H1 (cell line): ENCODE results near the gene NR5A2. TPM values are rescaled to one million over a fixed set of nuclear protein-coding genes. Genes with fewer than 3 reads are reported as not detected.

Experiments
- CTCF ChIA-PET: fragments of 300-600 bp; sonication (Branson Sonifier 250); formaldehyde crosslinking; loops from one replicate; lab custom pipeline; 2021; ENCODE audit not compliant: partially characterized antibody; lab: Charles Lee
- POLR2A ChIA-PET: fragments of 300-600 bp; sonication (Branson Sonifier 250); formaldehyde crosslinking; loops from one replicate; lab custom pipeline; 2021; ENCODE audit warnings: inconsistent platforms; ENCODE audit not compliant: partially characterized antibody; lab: Charles Lee
- DNase-seq, 2 experiments: peaks; one replicate each; pipeline versions ENCODE4 v3.0.0 to v3.0.0-alpha.2; 2010 to 2022; ENCODE audit warnings: low spot score in 2 of 2, low read depth in 1 of 2, mixed read lengths in 1 of 2
- FAIRE-seq: peaks from 2 replicates; lab custom pipeline; 2011; peaks lifted over from hg19 to GRCh38; lab: Jason Lieb, UNC
- H2AFZ ChIP-seq: 2 replicates; pipeline ENCODE4 v1.8.1; 2012; ENCODE audit warnings: low read length, inconsistent platforms
- H2AK5ac ChIP-seq: 2 replicates; pipeline ENCODE4 v1.6.1; 2013; ENCODE audit warnings: low read depth, low read length
- H2BK120ac ChIP-seq: replicated peaks from 2 replicates; pipeline ENCODE3; 2013; ENCODE audit warnings: low read depth, low read length, inconsistent platforms
- H2BK12ac ChIP-seq: 2 replicates; pipeline ENCODE4 v1.6.1; 2013; ENCODE audit warnings: low read depth, low read length
- H2BK15ac ChIP-seq: 2 replicates; pipeline ENCODE4 v1.6.1; 2013; ENCODE audit warnings: low read length
- H2BK20ac ChIP-seq: 2 replicates; pipeline ENCODE4 v1.6.1; 2013; ENCODE audit warnings: low read length
- H2BK5ac ChIP-seq: 2 replicates; pipeline ENCODE4 v1.6.1; 2013; ENCODE audit warnings: low read depth, low read length
- H3K14ac ChIP-seq: 2 replicates; pipeline ENCODE4 v1.6.1; 2013; ENCODE audit warnings: inconsistent platforms; ENCODE audit not compliant: insufficient read length
- H3K18ac ChIP-seq: 2 replicates; pipeline ENCODE4 v1.6.1; 2013; ENCODE audit warnings: low read length; ENCODE audit errors: extremely low read depth
- H3K23ac ChIP-seq: 2 replicates; pipeline ENCODE4 v1.6.1; 2013; ENCODE audit warnings: inconsistent platforms; ENCODE audit not compliant: insufficient read length
- H3K23me2 ChIP-seq: 2 replicates; pipeline ENCODE4 v1.6.1; 2013; ENCODE audit warnings: low read depth, low read length
- H3K27ac ChIP-seq: 2 replicates; pipeline ENCODE4 v1.6.1; 2011; ENCODE audit warnings: low read depth, low read length, inconsistent platforms
- H3K27me3 ChIP-seq, 4 experiments: replicated peaks in 1 of 4; 1 replicate in 1 of 4; 2 replicates in 3 of 4; pipeline versions ENCODE4 v1.6.1 to v1.8.1; 2011 to 2013; ENCODE audit warnings: low read length in 3 of 4, mild to moderate bottlenecking in 3 of 4, inconsistent platforms in 2 of 4, mixed read lengths in 2 of 4, moderate library complexity in 1 of 4; ENCODE audit not compliant: control insufficient read depth in 3 of 4, insufficient read depth in 3 of 4; ENCODE audit errors: extremely low read depth in 1 of 4
- H3K36me3 ChIP-seq, 4 experiments: 2 replicates each; pipeline versions ENCODE4 v1.6.1 to v1.8.1; 2011 to 2013; ENCODE audit warnings: mild to moderate bottlenecking in 4 of 4, low read length in 3 of 4, moderate library complexity in 2 of 4, control low read depth in 1 of 4, inconsistent platforms in 1 of 4; ENCODE audit not compliant: insufficient read depth in 4 of 4, control insufficient read depth in 2 of 4
- H3K4ac ChIP-seq: replicated peaks from 2 replicates; pipeline ENCODE3; 2013; ENCODE audit warnings: low read length, low read depth, mixed read lengths, inconsistent platforms; ENCODE audit not compliant: insufficient read length
- H3K4me1 ChIP-seq, 4 experiments: replicated peaks in 1 of 4; 1 replicate in 1 of 4; 2 replicates in 3 of 4; pipeline versions ENCODE4 v1.6.1 to v1.8.1; 2011 to 2013; ENCODE audit warnings: low read length in 3 of 4, inconsistent platforms in 2 of 4, mixed read lengths in 1 of 4; ENCODE audit not compliant: insufficient read depth in 4 of 4, control insufficient read depth in 3 of 4
- H3K4me2 ChIP-seq, 2 experiments: 2 replicates each; pipeline versions ENCODE4 v1.6.1 to v1.8.1; 2011 to 2013; ENCODE audit warnings: low read depth in 2 of 2, low read length in 2 of 2, control low read depth in 1 of 2, inconsistent platforms in 1 of 2, mild to moderate bottlenecking in 1 of 2; ENCODE audit not compliant: insufficient read depth in 1 of 2
- H3K4me3 ChIP-seq, 4 experiments: fragments of 200-600, 300-600 bp in 1 of 4; sonication (generic), shearing (Covaris generic), sonication (Bioruptor Twin) in 1 of 4; 2 replicates each; pipeline versions ENCODE4 v1.5.1 to v1.8.1; 2011 to 2016; ENCODE audit warnings: low read length in 4 of 4, low read depth in 3 of 4, control low read depth in 2 of 4, inconsistent platforms in 2 of 4, mild to moderate bottlenecking in 2 of 4, mixed read lengths in 1 of 4, moderate library complexity in 1 of 4; ENCODE audit not compliant: insufficient read depth in 2 of 4; ENCODE audit errors: extremely low read depth in 1 of 4
- H3K56ac ChIP-seq: replicated peaks from 2 replicates; pipeline ENCODE3; 2013; ENCODE audit warnings: low read depth, mild to moderate bottlenecking, mixed read lengths, low read length, inconsistent platforms; ENCODE audit not compliant: insufficient read length
- H3K79me1 ChIP-seq: 2 replicates; pipeline ENCODE4 v1.6.1; 2013; ENCODE audit warnings: low read depth, low read length, control low read depth
- H3K79me2 ChIP-seq, 2 experiments: 2 replicates each; pipeline versions ENCODE4 v1.6.1 to v1.8.1; 2012 to 2013; ENCODE audit warnings: low read length in 2 of 2, mild to moderate bottlenecking in 2 of 2, inconsistent platforms in 1 of 2; ENCODE audit not compliant: insufficient read depth in 2 of 2, control insufficient read depth in 1 of 2
- H3K9ac ChIP-seq, 4 experiments: replicated peaks in 1 of 4; 1 replicate in 1 of 4; 2 replicates in 3 of 4; pipeline versions ENCODE4 v1.6.1 to v1.8.1; 2011 to 2013; ENCODE audit warnings: low read depth in 3 of 4, low read length in 3 of 4, control low read depth in 2 of 4, mild to moderate bottlenecking in 2 of 4, moderate library complexity in 2 of 4, inconsistent platforms in 1 of 4; ENCODE audit errors: extremely low read depth in 1 of 4
- H3K9me3 ChIP-seq, 2 experiments: 2 replicates each; pipeline versions ENCODE4 v1.6.1 to v1.8.1; 2012 to 2013; ENCODE audit warnings: mild to moderate bottlenecking in 2 of 2, moderate library complexity in 2 of 2, control low read depth in 1 of 2, inconsistent platforms in 1 of 2, low read depth in 1 of 2, low read length in 1 of 2, mixed read lengths in 1 of 2; ENCODE audit not compliant: insufficient read depth in 2 of 2
- H4K20me1 ChIP-seq, 2 experiments: replicated peaks in 1 of 2; 2 replicates each; pipeline versions ENCODE3 to v1.8.1; 2011 to 2013; ENCODE audit warnings: inconsistent platforms in 2 of 2, low read length in 2 of 2, mild to moderate bottlenecking in 1 of 2; ENCODE audit not compliant: insufficient read depth in 2 of 2, control insufficient read depth in 1 of 2
- H4K5ac ChIP-seq: 2 replicates; pipeline ENCODE4 v1.6.1; 2013; ENCODE audit warnings: low read length, low read depth, mixed read lengths, inconsistent platforms; ENCODE audit not compliant: insufficient read length
- H4K8ac ChIP-seq: 2 replicates; pipeline ENCODE4 v1.8.0; 2013; ENCODE audit warnings: mild to moderate bottlenecking, moderate library complexity, low read length, inconsistent platforms; ENCODE audit not compliant: insufficient read depth; ENCODE audit errors: extremely low read depth
- H4K91ac ChIP-seq: replicated peaks from 2 replicates; pipeline ENCODE3; 2013; ENCODE audit warnings: low read length, mixed read lengths, inconsistent platforms; ENCODE audit not compliant: insufficient read length
- EP300 ChIP-seq, 2 experiments: IDR thresholded peaks; 1 replicate in 1 of 2; 2 replicates in 1 of 2; pipeline ENCODE4 v1.6.1; 2011 to 2012; ENCODE audit warnings: low read depth in 2 of 2, low read length in 2 of 2, mild to moderate bottlenecking in 2 of 2, borderline replicate concordance in 1 of 2, inconsistent platforms in 1 of 2, moderate library complexity in 1 of 2
- GABPA ChIP-seq: IDR thresholded peaks from 2 replicates; pipeline ENCODE4 v1.6.1; 2011; ENCODE audit warnings: mild to moderate bottlenecking, low read length, moderate library complexity, borderline replicate concordance; ENCODE audit not compliant: insufficient read depth
- PHF8 ChIP-seq: fragments of 200-600 bp; sonication (generic); conservative IDR thresholded peaks from 2 replicates; pipeline ENCODE4 v1.7.1; 2012; ENCODE audit warnings: low read depth, mild to moderate bottlenecking, inconsistent platforms, low read length, moderate library complexity
- TEAD4 ChIP-seq: IDR thresholded peaks from 2 replicates; pipeline ENCODE4 v1.6.1; 2012; ENCODE audit warnings: low read depth, low read length, inconsistent platforms, mixed read lengths
- WGBS, 2 experiments: shearing (Covaris generic) in 1 of 2; methylation state at CpG; one replicate each; pipeline versions ENCODE4 v1.1.6 to v1.1.7; 2013 to 2015; ENCODE audit warnings: low lambda C conversion rate in 2 of 2, mixed read lengths in 2 of 2, inconsistent platforms in 1 of 2, low coverage in 1 of 2, missing lambda C conversion rate in 1 of 2; ENCODE audit not compliant: insufficient replicate concordance in 2 of 2, insufficient coverage in 1 of 2, insufficient read length in 1 of 2; ENCODE audit errors: extremely low coverage in 1 of 2, missing lambda C conversion rate in 1 of 2; 5-methylcytosine and 5-hydroxymethylcytosine counted together
- polyA plus RNA-seq, 7 experiments: library from polyadenylated mRNA; depleted of rRNA in 3 of 7; stranded (reverse) in 5 of 7; unstranded in 2 of 7; fragments of >200 nt in 5 of 7; fragments of 200-250 nt in 2 of 7; gene quantifications; 1 replicate in 5 of 7; 2 replicates in 1 of 7; 4 replicates in 1 of 7; pipeline versions ENCODE4 v1.2.1 to v1.2.3, GENCODE V29; 2011 to 2013; ENCODE audit warnings: missing spikeins in 2 of 7, mixed read lengths in 2 of 7
- total RNA-seq: library from RNA; stranded (reverse); fragmentation: NEBNext Ultra II Directional; extraction: Animal tissue kit (Norgen Biotek cat#: 25700); gene quantifications from 2 replicates; pipeline ENCODE4 v1.2.1, GENCODE V29; 2021

The NR5A2 gene
- total and polyA plus RNA-seq, 2 of the 8 experiments (the other 6 are each of a cell fraction or from before 2014, with no cell fraction given): 1.7 to 11.6 TPM

DNA sequence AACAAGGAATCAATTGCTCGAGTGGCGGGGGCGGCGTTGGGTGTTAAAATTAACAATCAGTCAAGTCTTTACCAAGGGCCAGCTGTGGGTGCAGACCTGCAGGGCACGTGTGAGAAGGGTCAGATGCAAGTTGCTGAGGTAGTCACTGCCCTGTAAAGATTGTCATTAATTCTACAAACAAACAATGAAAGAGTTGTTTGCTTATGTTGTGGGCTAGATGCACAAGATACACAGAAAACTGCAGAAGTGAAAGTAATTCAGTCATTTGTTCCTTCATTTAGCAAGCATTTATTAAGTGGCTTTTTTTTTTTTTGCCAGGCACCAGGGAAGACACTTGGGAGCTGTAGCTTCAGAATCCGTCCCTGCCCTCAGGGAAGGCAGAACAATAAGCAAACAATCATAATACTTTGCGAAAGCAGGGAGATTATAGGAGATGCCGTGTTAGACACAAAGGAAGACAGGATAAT, 79.5 kb downstream of the NR5A2 start:
- no peak overlapping the region for H2BK20ac ChIP-seq
- no peaks in the 10 kb centered on the region for H3K36me3 ChIP-seq
- no peak overlapping the region for H2BK15ac ChIP-seq
- no peaks in the 10 kb centered on the region for H4K20me1 ChIP-seq
- DNase-seq (no peak), FAIRE-seq (no peak)
- no peak overlapping the region for H3K56ac ChIP-seq
- no peak overlapping the region for H4K5ac ChIP-seq
- H3K79me2 ChIP-seq: no peaks in the 10 kb centered on the region
- H3K23ac ChIP-seq: no peak overlapping the region
- no peak overlapping the region; the same call in 1 of the 2 replicates for H4K8ac ChIP-seq
- ChIA-PET POLR2A (no interaction called here), CTCF (interaction anchor here (0.6 to 1.5 kb wide), 3 partner anchors 12 to 669 kb away, joined by 3 to 4 read pairs (median 3); no protein-coding TSS in a partner anchor)
- H3K14ac ChIP-seq: no peak overlapping the region
- no peak overlapping the region for H2BK12ac ChIP-seq
- H3K23me2 ChIP-seq: no peaks in the 10 kb centered on the region; the same call in 1 of the 2 replicates
- H3K9me3 ChIP-seq: no peaks in the 10 kb centered on the region
- no peak overlapping the region for H3K4me2 ChIP-seq
- WGBS, 2 experiments: 79% methylated on average over 8 of the region's 8 CpGs; no CpG with 5 or more reads in 1 of the 2 experiments
- peaks cover 0 to 5% (median 0%) of the 10 kb centered on the region in 4 experiments; a peak in 1 of 7 replicates for H3K4me1 ChIP-seq
- H3K9ac ChIP-seq: no peak overlapping the region
- H2BK5ac ChIP-seq: no peak overlapping the region
- no peak overlapping the region for H4K91ac ChIP-seq
- no peak overlapping the region for H3K4ac ChIP-seq
- no peak overlapping the region for H2AFZ ChIP-seq
- no peak overlapping the region for H3K18ac ChIP-seq
- no peak overlapping the region for H3K4me3 ChIP-seq
- H3K27ac ChIP-seq: no peak overlapping the region
- no peaks in the 10 kb centered on the region for H3K27me3 ChIP-seq
- H2BK120ac ChIP-seq: no peak overlapping the region
- no peaks in the 10 kb centered on the region; the same call in 1 of the 2 replicates for H3K79me1 ChIP-seq
- H2AK5ac ChIP-seq: no peak overlapping the region
- TF ChIP-seq TEAD4: no peak
- TF ChIP-seq EP300 (IDR thresholded peaks at IDR 0.05; ENCODE audit: borderline replicate concordance in 1 of 2, low read depth in 2 of 2, low read length in 2 of 2): no peak
- TF ChIP-seq PHF8: no peak
- no peak for TF ChIP-seq GABPA
